AG04449 (cell line): Measurements from ENCODE around the gene IFT25.

Experiments
- CTCF ChIA-PET: fragments of 350-600 bp; formaldehyde crosslinking; extraction: SDS; loops from one replicate; lab custom pipeline; 2021; ENCODE audit warnings: antibody characterized with exemption; lab: Yijun Ruan, JAX
- POLR2A ChIA-PET: fragments of 400-600, 350-600 bp; formaldehyde crosslinking; extraction: SDS; loops from one replicate; lab custom pipeline; 2020; ENCODE audit warnings: antibody characterized with exemption, inconsistent platforms; lab: Yijun Ruan, JAX
- DNase-seq: peaks from one replicate; pipeline ENCODE4 v3.0.0-alpha.2; 2010; ENCODE audit warnings: low read depth, low spot score
- H3K4me3 ChIP-seq: 2 replicates; pipeline ENCODE4 v1.5.1; 2011; ENCODE audit warnings: low read depth, mild to moderate bottlenecking, control low read depth, low read length
- CTCF ChIP-seq: IDR thresholded peaks from one replicate; pipeline ENCODE4 v1.5.1; 2011; ENCODE audit warnings: mild to moderate bottlenecking, moderate library complexity, low read length, control low read depth, inconsistent platforms; ENCODE audit not compliant: insufficient read depth; ENCODE audit errors: missing control alignments

IFT25 gene

GRCh38 chr1:53895421-53895820 lies 50.1 kb downstream of the IFT25 start:
- CTCF ChIA-PET: interaction anchor here (0.6 to 1.4 kb wide), 5 partner anchors 12 to 595 kb away, joined by 3 to 5 read pairs (median 3); no protein-coding TSS in a partner anchor
- POLR2A ChIA-PET: no interaction called here
- no peak overlapping the region for H3K4me3 ChIP-seq
- no peak for DNase-seq
- no peak for TF ChIP-seq CTCF

GRCh38 chr1:53894644-53895043 lies 50.9 kb downstream of the IFT25 start:
- CTCF ChIA-PET: interaction anchor here (1.1 to 1.4 kb wide), 2 partner anchors 16 to 54 kb away, joined by 4 to 5 read pairs; no protein-coding TSS in a partner anchor
- TF ChIP-seq CTCF: no peak
- POLR2A ChIA-PET: no interaction called here

GRCh38 chr1:53893999-53894636 lies 51.4 kb downstream of the IFT25 start, which contains the start of gene DIO1:
Gene DIO1 (plus strand): TSS chr1:53894187. CDS start chr1:53894211, 24 bp downstream.
- ChIA-PET POLR2A (no interaction called here), CTCF (interaction anchor here (1.1 to 1.4 kb wide), 2 partner anchors 15 to 55 kb away, joined by 4 read pairs; no protein-coding TSS in a partner anchor)
- no peak within 1 kb of the TSS for H3K4me3 ChIP-seq
- no peak for DNase-seq
- TF ChIP-seq CTCF: no peak

More at GRCh38 chr1:53894644-53895043, 50.9 kb downstream of the IFT25 start:
- DNase-seq: no peak
- no peak overlapping the region for H3K4me3 ChIP-seq

- DNase-seq: no peak
- POLR2A ChIA-PET: no interaction called here
- no peak overlapping the region for H3K4me3 ChIP-seq
- CTCF ChIA-PET: interaction anchor here (0.6 to 1.4 kb wide), 5 partner anchors 14 to 72 kb away, joined by 3 to 4 read pairs (median 3); no protein-coding TSS in a partner anchor
- TF ChIP-seq CTCF: no peak
Observed at GRCh38 chr1:53892911-53893310, 52.6 kb downstream of the IFT25 start.

GRCh38 chr1:53891678-53892077 lies 53.8 kb downstream of the IFT25 start:
- no peak for DNase-seq
- CTCF ChIA-PET: no interaction called here
- no peak for TF ChIP-seq CTCF
- H3K4me3 ChIP-seq: no peak overlapping the region
- POLR2A ChIA-PET: no interaction called here

- POLR2A ChIA-PET: no interaction called here
- CTCF ChIA-PET: interaction anchor here (0.8 to 1.7 kb wide), 2 partner anchors 8 to 69 kb away, joined by 3 to 5 read pairs; no protein-coding TSS in a partner anchor
- TF ChIP-seq CTCF: no peak
Observed at GRCh38 chr1:53891018-53891417, 54.5 kb downstream of the IFT25 start.

More at GRCh38 chr1:53891018-53891417, 54.5 kb downstream of the IFT25 start:
- DNase-seq: no peak
- no peak overlapping the region for H3K4me3 ChIP-seq
